NCI-H128 (cell line): ENCODE results near the gene TAMALIN.

ENCODE experiments used
- DNase-seq: peaks from one replicate; lab custom pipeline; 2025; ENCODE audit not compliant: unreplicated experiment; lab: John Stamatoyannopoulos, UW

Gene TAMALIN

GRCh38 chr12:51980809-51981127, 26.0 kb upstream of the TAMALIN start:
- no peak for DNase-seq

- DNase-seq = no peak
Observed at GRCh38 chr12:51984657-51985056, 22.1 kb upstream of the TAMALIN start.

- DNase-seq = no peak
Observed at GRCh38 chr12:51985154-51985835, 21.5 kb upstream of the TAMALIN start.

GRCh38 chr12:51986834-51987233, 19.9 kb upstream of the TAMALIN start:
- DNase-seq = no peak

- no peak for DNase-seq
Observed at GRCh38 chr12:51992246-51992645, 14.5 kb upstream of the TAMALIN start.

GRCh38 chr12:51994539-51994820, 12.3 kb upstream of the TAMALIN start:
- DNase-seq = no peak

- DNase-seq = no peak
Observed at GRCh38 chr12:51994959-51995358, 11.8 kb upstream of the TAMALIN start.

GRCh38 chr12:51997136-51997535, 9.6 kb upstream of the TAMALIN start:
- DNase-seq = no peak

GRCh38 chr12:52003016-52003550, 3.7 kb upstream of the TAMALIN start:
- DNase-seq = no peak

GRCh38 chr12:52003591-52003990, 3.2 kb upstream of the TAMALIN start:
- no peak for DNase-seq

- DNase-seq = no peak
Observed at GRCh38 chr12:52004042-52004648, 2.6 kb upstream of the TAMALIN start.

GRCh38 chr12:52005218-52005902, 1.4 kb upstream of the TAMALIN start:
- DNase-seq = no peak

GRCh38 chr12:52005903-52006703, 643 bp upstream of the TAMALIN start:
- no peak for DNase-seq

GRCh38 chr12:52007158-52007921, 594 bp downstream of the TAMALIN start:
- no peak for DNase-seq

- DNase-seq = no peak
Observed at GRCh38 chr12:52007982-52008510, 1.3 kb downstream of the TAMALIN start.

- no peak for DNase-seq
Observed at GRCh38 chr12:52009081-52009751, 2.5 kb downstream of the TAMALIN start.

- no peak for DNase-seq
Observed at GRCh38 chr12:52010152-52010622, 3.4 kb downstream of the TAMALIN start.

GRCh38 chr12:52010692-52011601, 4.2 kb downstream of the TAMALIN start:
- peak; percentile 10 for DNase-seq
